Activated CD4-positive, alpha-beta T cell treated with anti-CD3 and anti-CD28 coated beads for 1 hour (primary cell): ENCODE data around the gene ARHGAP8.
"Not testable (repeated sequence)": the region's sequence is repeated elsewhere in the genome, so short reads cannot be mapped to it uniquely, and the experiment has no call there.

Source experiments
- DNase-seq: peaks from one replicate; pipeline ENCODE4 v3.0.0-alpha.2; 2020

Gene ARHGAP8

DNA sequence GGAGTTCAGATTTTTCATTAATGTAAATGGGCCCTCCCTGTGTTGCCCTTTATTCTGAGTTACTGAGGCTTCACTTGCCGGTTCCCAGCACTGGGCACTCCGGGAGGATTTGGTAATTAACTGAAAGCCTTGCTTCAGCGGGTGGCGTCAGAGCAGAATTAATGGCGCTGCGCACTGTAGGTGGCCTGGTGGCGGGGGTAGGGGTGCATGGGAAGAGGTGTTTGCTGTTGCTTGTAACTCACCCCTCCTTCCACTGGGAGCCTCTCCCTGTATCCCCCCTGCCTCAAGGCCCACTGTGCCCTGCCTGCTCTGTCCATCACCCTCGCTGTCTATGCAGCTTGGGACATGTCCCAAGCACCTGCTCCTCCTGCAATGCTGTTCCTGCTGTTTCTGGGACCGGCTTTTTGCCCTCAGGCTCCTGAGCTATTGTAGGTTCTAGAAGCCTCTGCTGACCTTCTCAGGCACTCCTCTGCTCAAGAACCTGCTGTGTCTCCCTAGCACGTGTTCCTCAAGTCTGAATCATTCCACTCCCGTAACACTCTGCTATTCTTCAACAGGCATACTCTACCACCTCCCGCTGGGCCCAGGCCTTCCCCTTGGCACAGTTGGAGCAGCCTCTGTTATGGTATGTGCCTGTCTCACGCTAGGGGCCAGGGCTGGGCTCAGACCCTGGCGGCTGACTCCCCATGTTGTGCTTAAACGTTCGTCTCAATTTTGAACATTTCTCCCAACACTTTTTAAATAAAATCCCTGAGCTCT, 24.4 kb downstream of the ARHGAP8 start:
- DNase-seq, result no peak

DNA sequence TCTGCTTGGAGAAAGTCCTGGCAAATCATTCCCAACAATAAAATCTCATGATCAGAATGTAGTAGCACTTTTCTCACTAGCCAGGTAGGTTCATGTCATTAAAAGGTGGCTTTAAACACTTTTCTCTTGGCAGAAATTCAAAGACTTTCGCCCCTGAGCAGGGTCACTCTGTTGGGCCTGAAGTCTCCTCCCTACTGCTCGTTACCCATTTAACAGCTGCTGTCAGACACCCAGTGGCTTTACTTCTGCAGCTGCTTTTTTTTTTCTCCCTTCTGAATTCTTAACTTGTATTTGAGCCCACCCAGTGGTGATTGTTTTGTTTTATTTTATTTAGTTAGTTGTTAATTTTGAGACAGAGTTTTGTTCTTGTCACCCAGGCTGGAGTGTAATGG, 25.0 kb downstream of the ARHGAP8 start:
- DNase-seq, result no peak

DNA sequence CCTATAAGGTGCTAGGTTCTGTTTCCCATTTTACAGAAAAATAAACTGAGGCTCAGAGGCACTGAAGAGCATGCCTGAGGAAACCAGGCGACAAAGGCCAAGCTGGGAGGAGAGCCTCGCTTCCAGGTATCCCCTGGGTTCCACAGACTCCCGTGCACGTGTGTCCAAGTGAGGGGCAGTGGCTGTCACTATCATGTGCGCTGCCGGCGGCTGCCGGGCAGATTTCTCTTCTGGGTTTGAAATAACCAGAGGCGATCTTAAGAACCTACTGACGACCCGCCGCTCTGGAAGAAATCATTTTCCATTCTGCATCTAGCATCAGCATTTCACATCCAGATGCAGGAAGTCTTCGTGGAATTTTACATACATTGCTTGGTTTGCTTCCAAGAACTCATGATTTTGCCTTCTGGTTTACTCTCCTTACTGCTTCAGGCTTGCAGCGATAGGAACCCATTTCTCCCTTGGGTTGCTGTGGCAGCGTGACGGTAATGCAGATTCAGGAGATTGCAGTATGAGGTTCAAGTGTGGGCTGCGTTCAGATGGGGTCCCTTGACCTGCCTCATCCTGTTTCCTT, 28.6 kb downstream of the ARHGAP8 start:
- no peak for DNase-seq

DNA sequence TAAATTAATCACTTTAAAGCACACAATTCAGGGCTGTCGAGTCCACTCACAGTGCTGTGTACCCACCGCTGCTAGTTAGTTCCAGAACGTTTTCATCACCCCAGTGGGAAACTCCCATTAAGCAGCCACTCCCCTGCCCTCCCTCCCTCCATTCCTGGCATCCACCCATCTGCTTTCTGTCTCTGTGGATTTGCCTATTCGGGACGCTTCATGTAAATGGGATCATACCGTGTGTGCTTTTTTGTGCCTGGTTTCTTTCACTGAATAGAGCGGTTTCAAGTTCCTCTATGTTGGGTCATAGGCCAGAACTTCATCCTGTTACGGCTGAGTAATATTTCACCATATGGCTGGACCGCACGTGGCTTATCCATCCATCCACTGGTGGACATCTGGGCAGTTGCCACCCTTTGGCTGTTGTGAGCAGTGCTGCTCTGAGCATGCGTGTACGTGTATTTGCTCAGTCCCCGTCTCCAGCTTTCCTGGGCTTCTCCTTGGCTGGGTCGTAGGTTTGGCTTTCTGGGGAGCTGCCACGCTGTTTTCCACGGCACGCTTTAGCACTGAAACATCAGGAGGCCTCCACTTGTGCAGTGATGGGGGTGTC, 30.1 kb downstream of the ARHGAP8 start:
- DNase-seq, result no peak

DNA sequence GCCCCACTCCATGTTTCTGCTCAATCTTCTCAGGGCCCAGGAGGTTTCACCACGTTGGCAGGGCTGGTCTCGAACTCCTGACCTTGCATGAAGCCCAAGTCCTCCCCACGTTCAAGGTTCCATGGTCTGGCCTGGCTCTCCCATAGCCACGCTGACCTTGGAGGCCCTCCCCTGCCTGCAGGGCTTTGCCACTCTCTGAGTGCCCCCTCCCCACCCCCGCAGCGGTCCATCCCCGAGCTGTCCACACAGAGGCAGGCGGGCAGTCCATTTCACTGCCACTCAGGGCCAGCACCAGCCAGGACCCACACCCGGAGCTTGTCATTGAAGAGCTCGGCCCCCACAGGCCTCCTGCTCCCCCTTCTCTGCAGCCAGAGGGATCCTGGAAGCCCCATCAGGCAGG, 30.7 kb downstream of the ARHGAP8 start:
- no peak for DNase-seq

DNA sequence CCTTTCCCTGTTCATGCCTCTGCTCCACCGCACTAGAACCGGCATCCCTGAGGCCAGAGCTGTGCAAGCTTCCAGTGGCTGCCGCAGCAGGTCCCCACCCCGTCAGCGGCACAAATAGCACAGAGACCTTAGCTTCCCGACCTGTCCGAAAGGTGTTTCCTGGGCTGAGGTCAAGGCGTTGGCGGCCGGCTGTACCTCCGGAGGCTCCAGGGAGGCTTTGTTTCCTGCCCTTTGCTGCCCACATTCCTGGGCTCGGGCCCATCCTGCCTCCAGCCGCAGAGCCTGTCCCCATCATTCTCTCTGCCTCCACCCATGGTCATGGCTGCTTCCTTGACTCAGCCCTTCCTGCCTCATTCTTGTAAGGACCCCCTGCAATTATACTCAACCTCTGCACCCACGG, 31.2 kb downstream of the ARHGAP8 start:
- DNase-seq, result no peak

DNA sequence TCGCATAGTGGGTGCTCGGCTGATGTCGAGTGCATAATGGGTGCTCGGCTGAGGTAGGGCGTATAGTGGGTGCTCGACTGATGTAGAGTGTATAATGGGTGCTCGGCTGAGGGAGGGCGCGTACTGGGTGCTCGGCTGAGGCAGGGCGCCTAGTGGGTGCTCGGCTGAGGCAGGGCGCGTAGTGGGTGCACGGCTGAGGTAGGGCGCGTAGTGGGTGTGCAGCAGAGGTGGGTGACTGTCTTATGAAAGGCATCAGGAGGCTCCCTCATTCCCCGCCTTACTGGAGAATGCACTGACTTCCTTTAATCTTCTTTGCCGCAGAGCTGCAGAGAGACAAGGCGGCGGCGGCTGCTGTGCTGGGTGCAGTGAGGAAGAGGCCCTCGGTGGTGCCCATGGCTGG, 33.8 kb downstream of the ARHGAP8 start:
- DNase-seq, result no peak

DNA sequence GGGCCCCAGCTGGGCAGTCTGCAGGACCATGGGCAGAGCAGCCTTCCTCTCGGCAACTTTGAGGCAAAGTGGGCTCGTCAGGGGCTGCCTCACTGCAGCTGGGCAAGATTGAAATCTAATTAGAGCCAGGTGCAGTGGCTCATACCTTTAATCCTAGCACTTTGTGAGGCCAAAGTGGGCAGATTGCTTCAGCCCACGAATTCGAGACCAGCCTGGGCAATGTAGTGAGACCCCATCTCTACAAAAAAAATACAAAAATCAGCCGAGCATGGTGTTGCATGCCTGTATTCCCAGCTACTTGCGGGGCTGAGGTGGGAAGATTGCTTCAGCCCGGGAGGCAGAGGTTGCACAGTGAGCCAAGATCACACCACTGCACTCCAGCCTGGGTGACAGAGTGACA, 34.2 kb downstream of the ARHGAP8 start:
- no peak for DNase-seq

DNA sequence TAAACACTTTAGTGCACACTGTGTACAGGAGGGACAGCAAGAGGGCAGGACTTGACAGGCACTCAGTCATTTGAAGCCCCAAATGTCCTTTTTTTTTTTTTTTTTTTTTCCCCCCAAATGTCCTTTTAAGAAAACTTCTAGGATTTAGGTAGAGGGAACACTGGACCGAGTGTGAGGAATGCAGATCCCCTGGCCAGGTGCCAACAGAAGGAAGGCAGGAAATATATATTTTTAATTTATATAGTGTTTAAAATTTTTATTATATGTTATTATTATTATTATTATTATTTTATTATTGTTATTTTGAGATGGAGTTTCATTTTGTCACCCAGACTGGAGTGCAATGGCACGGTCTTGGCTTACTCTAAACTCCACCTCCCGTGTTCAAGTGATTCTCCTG, 35.5 kb downstream of the ARHGAP8 start:
- DNase-seq, result no peak

DNA sequence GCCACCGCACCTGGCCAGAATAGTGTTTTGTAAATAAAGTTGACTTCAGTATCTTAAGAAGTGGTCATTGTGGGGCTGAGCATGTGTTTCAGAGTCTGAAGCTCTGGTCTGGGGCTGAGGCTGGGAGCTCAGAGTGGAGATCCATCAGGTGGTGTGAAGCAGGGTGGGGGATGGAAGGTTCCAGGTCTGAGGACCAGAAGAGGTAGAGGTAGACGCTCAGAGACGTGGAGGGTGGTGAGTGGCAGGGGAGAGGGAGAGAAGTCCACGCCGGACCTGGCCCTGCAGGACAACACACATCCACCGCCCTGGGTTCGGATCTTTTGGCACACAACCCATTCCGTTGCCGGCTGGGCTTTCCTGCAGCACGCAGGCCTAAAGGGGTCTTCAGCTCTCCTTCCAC, 40.7 kb downstream of the ARHGAP8 start:
- DNase-seq, result no peak

DNA sequence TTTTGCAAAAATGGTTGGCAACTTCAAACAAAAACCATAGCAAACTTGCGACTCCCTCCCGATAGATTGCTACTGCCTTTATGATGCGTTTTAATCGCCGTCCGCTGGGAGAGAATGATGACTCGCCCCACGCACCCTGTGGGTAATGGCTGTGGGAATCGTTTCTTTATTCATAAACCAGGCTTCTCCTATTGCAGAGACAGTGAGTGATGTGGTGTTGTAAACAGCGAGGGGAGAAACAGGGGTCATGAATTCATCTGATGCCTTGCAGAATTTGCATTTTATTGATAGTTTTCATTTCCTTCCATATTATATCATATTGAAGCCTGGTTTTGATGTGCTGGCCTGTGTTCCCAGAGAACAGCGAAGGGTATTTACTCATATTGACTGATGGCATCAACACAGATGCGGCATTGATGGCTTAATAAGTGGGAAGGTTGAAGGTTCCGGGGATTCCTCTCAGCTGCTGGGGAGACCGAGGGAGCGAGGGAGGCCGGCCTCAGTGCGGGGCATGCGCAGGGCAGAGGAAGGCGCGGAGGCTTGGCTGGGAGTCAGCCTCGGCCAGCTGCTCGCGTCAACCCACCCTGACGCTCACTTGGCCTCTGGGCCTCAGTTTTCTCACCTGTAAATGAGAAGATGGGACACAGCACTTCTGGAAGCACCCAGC, 41.3 kb downstream of the ARHGAP8 start:
- DNase-seq, result no peak

DNA sequence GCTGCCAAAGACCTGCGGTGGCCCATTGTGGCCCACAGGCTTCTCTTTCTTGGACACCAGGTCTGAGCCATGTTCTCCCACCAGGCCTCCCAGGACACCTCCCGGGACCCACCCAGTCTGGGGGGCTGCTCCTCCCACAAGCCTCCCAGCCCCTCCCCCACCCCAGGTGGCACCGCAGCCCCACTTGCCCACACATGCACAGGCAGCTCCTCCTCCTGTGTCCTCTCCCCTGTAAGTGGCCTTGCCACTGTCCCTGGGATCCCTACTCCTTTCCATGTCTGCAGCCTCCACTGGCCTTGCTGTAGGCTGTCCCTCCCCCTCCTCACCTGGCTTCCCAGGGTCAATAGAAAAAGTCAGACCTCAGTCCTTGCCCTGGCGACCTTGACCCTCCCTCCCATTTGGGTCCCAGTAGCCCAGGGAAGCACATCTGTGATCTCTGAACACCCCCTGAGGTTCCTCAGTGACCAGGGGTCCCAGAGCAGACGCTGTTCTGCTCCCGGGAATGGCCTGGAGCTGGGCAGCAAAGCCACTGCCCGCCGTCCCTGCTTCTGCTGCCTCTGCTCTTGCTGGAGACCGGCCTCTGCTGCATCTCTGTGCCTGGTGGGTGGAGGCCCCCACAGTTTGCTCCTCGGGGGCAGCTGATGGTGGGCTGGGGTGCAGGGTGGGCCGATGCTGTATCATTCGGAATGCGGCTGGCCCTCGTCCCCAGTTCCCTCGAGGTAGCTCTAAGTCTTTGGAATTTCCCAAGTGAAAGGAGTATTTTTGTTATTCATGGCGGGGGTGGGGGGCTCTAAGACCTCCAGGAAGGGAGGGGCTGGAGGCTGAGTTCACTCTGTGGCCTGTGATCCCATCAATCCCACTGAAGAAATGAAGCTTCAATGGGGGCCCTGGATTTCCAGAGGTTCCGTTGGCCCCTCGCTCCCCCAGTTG, 43.6 kb downstream of the ARHGAP8 start:
- DNase-seq, result no peak

DNA sequence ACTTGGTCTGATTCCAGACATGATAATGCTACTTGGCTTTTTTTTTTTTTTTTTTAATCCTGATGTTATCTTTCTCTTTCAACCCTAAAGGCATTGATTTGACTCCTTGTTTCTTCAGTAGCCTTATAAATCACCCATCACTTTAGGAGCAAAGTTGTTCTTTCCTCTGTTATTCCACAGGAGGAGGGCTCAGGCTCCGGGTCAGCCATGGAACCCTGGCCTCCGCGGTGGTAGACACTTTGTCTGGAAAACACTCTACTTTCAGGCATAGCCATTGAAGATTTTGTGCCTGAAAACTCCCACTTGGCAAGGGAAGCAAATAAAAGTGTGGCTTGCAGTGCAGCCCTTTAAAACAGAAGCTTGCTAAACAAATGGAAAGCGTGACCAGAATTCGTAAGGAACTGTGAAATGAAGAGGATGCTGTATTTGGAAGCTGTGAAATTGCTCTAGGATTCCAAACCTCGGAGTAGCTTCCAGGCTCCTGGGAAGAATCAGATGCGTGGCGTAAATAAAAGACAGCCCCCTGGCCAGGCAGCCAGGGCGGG, 44.9 kb downstream of the ARHGAP8 start:
- DNase-seq, result no peak

DNA sequence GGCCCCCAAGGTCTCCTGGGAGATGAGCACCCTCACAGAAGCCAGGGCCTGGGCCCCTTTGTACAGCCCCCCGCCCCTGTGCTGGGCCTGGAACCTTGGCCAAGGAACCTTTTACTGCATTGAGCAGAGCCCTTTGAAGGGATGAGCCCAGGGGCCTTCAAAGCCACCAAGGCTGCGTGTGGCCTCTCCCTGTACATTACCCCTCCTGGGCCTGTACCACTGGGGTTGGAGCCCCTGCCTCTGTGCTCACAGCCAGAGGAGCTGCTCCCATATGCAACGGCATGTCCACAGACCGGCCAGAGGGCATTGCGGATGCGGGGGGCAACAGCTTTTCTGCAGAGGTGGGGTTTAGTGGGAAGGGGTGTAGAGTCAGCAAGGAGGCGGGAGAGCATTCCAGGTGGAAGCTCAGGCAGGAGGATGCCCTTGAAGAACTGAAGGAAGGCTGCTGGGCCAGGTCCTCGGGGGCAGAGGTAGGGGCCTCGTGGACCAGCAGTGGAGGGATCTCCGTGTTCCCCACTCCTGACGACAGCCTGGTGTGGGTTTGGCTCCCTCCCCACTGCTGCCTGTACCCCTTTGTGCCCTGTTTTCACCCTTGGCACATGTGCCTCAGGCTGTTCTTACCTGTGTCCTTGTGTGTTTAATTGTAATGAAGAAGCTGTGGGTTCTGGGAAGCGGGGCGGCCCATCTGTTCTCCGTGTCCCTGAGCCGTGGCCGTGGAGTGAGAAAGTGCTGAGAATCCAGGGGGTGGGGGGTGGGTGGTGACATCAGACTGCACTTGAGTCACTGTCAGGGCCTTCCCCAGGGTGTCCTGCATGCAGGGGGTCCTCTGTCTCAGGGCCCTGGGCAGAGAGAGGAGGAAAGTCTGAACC, 46.9 kb downstream of the ARHGAP8 start:
- no peak for DNase-seq

DNA sequence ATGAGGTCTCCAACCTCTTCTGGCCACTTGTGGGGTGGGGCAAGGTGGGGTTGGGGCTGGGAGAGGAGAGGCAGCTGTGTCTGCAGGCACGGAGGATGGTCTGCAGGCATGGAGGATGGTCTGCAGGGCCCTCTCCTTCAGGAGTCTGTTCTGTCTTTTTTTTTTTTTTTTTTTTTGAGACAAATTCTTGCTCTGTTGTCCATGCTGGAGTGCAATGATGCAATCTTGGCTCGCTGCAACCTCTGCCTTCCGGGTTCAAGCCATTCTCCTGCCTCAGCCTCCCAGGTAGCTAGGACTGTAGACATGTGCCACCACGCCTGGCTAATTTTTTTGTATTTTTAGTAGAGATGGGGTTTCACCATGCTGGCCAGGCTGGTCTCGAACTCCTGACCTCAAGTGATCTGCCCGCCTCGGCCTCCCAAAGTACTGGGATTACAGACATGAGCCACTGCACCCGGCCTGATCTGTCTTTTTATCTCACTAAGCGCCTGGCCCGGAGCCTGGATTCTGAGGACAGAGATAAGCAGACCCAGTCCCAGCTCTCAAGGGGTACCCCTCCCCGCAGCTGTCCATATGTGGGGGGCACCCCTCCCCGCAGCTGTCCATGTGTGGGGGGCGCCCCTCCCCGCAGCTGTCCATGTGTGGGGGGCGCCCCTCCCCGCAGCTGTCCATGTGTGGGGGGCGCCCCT, 47.7 kb downstream of the ARHGAP8 start:
- DNase-seq, result not testable (repeated sequence)

DNA sequence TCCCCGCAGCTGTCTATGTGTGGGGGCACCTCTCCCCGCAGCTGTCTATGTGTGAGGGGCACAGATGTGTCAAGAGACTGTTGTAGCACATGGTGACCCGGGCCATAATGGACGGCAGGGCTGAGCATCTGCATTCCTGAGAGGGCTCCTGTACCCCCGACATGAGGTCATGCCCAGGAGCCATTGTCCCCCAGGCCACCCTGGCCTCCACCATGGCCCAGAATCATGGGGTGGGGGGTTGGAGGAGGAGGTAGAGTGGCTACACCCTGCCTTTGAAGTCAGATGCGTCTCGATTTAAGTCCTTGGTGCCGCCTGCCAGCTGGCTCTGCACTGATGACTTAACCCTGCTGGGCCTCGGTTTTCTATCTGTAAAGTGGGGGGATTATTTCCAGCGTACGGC, 49.1 kb downstream of the ARHGAP8 start:
- DNase-seq, result no peak

DNA sequence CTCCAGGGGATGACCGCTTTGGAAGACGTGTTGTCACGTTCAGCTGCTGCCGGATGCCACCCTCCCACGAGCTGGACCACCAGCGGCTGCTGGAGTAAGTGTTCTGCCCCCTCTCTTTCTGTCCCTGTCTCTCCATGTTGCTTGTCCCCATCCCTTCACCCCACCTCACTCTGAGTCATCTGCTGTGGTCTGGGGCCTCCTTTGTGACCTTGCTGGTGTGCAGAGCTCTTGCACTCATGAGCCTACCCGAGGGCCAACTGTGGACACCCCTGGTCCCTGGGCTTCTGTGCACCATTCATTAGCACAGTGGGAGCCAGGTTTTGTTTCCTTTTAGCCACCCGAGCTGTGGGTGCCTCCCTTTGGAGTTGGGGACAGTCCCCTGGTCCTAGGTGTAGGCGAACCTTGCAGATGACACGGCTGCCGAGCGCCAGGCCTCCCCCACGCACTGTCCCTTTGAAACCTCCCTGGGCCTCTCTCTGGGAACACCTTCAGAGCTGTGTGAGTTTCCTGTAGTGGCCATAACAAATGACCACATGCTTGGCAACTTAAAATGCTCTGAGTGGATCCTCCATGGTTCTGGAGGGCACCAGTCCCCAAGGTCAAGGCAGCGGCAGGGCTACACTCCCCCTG, 49.8 kb downstream of the ARHGAP8 start:
- no peak for DNase-seq

DNA sequence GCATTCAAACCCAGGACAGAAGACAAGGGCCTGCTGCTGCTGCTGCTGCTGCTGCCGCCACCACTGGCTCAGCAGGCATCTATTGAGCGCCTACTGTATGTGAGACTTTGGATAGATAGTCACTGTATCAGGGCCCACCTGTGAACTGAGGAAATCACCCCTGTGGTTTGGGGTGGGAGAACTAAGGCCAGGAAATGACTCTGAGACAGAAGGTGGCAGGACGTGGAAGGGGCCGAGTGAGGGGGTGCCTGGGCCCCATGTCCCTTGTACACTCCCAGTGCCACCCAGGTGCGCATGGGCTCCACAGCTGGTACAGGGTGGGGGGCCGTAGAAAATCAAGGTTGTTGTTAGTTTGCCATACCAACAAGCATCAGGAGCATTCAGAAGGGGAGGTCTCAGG, 50.6 kb downstream of the ARHGAP8 start:
- DNase-seq, result no peak

DNA sequence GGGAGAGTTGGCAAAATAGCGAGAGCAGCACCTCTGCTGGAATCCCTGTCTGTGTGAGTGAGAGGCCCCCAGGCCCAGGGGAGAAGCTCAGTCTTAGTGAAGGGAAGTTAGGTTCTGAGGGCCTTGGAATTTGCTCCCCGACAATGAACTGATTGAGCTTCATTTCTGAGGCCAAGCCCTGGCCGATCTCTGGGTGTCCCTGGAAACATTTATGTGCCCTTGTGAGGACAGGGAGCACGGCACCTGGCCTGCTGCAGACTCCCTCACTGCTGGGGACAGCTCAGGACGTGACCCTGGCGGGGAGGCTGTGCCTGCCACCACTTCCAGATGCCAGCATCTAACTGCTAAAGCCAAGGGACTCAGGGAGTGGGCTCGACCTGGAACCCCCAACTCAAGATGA, 52.0 kb downstream of the ARHGAP8 start:
- no peak for DNase-seq

DNA sequence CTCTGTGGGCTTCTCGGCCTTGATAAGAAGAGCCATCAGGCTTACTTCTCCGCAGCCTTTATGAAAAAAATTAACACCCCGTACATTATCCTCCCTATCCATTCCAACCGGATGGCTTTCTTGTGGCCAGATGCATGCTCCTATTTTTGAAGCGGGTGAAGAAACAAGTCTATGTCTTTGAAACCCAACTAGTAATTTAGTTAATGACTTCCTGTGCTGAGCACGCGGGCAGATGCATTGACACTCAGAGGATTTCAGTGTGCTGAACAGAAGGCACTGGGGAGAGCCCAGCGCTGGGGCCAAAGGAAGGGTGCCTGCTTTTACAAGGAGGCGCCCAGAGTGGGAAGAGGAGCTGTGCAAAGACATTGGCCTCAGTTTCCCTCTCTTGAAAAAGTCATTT, 53.3 kb downstream of the ARHGAP8 start:
- no peak for DNase-seq

DNA sequence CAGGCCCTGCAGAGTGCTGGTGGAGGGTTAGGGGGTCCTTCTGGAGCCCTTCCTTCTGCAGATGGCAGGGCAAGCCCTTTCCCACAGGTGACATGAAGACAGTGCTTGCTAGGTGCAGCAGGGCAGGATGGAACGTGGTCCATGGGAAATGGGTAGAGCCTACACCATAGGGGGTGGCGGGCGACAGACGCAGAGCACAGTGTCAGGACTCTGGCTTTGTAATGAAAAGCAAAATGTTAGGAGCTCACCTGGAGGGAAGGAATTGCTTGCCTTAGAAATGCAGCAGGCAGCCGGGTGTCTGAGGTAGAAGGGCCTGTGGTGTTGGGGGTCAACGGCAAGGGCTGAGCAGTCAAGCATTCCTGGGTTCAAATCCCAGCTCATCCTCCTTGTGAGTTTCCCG, 54.9 kb downstream of the ARHGAP8 start:
- DNase-seq, result no peak
